ENCODE results near the gene MLYCD. TPM values are rescaled to one million over a fixed set of nuclear protein-coding genes. Genes with fewer than 3 reads are reported as not detected.
A peak's percentile ranks its signal among the peaks of the same experiment; 100 is the strongest.

MLYCD gene
- total and polyA plus RNA-seq, 2 donors (not counting 1 experiment from before 2014, with no cell fraction given) = 2.3 to 17.1 TPM

DNA sequence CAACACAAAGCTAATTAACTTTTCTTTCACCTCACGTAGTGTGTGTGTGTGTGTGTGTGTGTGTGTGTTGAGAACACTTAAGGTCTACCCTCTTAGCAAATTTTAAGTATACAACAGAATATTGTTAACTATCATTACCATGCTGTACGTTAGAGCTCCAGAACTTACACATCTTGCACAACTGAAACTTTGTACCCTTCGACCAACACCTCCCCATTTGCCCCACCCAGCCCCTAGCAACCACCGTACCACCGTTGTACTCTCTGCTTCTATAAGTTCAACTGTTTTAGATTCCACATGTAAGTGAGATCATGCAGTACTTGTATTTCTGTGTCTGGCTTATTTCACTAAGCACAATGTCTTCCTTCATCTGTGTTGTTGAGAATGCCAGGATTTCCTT, 28.1 kb upstream of the MLYCD start:
- ATAC-seq (ENCODE audit: low read depth) = no peak
- no peak overlapping the region for H3K9ac ChIP-seq (ENCODE audit: low read length)
- CTCF ChIA-PET = no interaction called here
- H4K20me1 ChIP-seq (ENCODE audit: control insufficient read depth, insufficient read depth, low read length, poor library complexity, severe bottlenecking) = no peaks in the 10 kb centered on the region
- H2AFZ ChIP-seq (ENCODE audit: insufficient read depth, low read depth, low read length, poor library complexity, severe bottlenecking) = no peak overlapping the region
- no peak overlapping the region for H3K4me3 ChIP-seq (ENCODE audit: control extremely low read depth in 1 of 5, extremely low read depth in 1 of 5, insufficient read depth in 1 of 5, low read depth in 2 of 5, low read length in 4 of 5)
- TF ChIP-seq, protein P1, sequence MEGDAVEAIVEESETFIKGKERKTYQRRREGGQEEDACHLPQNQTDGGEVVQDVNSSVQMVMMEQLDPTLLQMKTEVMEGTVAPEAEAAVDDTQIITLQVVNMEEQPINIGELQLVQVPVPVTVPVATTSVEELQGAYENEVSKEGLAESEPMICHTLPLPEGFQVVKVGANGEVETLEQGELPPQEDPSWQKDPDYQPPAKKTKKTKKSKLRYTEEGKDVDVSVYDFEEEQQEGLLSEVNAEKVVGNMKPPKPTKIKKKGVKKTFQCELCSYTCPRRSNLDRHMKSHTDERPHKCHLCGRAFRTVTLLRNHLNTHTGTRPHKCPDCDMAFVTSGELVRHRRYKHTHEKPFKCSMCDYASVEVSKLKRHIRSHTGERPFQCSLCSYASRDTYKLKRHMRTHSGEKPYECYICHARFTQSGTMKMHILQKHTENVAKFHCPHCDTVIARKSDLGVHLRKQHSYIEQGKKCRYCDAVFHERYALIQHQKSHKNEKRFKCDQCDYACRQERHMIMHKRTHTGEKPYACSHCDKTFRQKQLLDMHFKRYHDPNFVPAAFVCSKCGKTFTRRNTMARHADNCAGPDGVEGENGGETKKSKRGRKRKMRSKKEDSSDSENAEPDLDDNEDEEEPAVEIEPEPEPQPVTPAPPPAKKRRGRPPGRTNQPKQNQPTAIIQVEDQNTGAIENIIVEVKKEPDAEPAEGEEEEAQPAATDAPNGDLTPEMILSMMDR (IDR thresholded peaks at IDR 0.05) = no peak
- no peak for TF ChIP-seq EZH2 (IDR thresholded peaks at IDR 0.05; ENCODE audit: borderline replicate concordance, insufficient read depth, low read depth, low read length, poor library complexity, severe bottlenecking)
- H3K4me1 Mint-ChIP-seq = no peaks in the 10 kb centered on the region
- H3K79me2 ChIP-seq (ENCODE audit: control insufficient read depth, insufficient read depth, low read length) = no peaks in the 10 kb centered on the region
- no peak for DNase-seq
- H3K27me3 ChIP-seq (replicated peaks in 1 of 4; ENCODE audit: control extremely low read depth in 1 of 4, control insufficient read depth in 3 of 4, insufficient read depth in 4 of 4, low read length in 3 of 4) = peaks cover 0 to 7% (median under 1%) of the 10 kb centered on the region in 4 experiments
- no CpG with 5 or more reads among the region's 5 CpGs for WGBS (ENCODE audit: insufficient coverage)
- POLR2A ChIA-PET = no interaction called here
- no peak overlapping the region for H3K27ac Mint-ChIP-seq
- H3K9me3 ChIP-seq (ENCODE audit: control extremely low read depth in 1 of 3, control insufficient read depth in 2 of 3, insufficient read depth in 1 of 3, low read length in 2 of 3) = no peaks in the 10 kb centered on the region
- no peaks in the 10 kb centered on the region for H3K36me3 ChIP-seq (replicated peaks in 1 of 2; ENCODE audit: control extremely low read depth in 1 of 2, control insufficient read depth in 1 of 2, extremely low read depth in 1 of 2, insufficient read depth in 2 of 2, low read length in 1 of 2)
- H3K4me3 Mint-ChIP-seq = no peak overlapping the region
- H3K27ac ChIP-seq (ENCODE audit: low read length in 2 of 2) = no peak overlapping the region
- peaks cover 55% of the 10 kb centered on the region for H3K27me3 Mint-ChIP-seq
- H3K9me3 Mint-ChIP-seq (ENCODE audit: insufficient read depth) = no peaks in the 10 kb centered on the region
- H3K4me2 ChIP-seq (replicated peaks; ENCODE audit: low read depth, low read length, poor library complexity, severe bottlenecking) = no peak overlapping the region
- intact Hi-C loops (cut with micrococcal nuclease) = no loop called here
- H3K4me1 ChIP-seq (ENCODE audit: control insufficient read depth in 2 of 2, insufficient read depth in 2 of 2, low read length in 2 of 2) = no peaks in the 10 kb centered on the region

DNA sequence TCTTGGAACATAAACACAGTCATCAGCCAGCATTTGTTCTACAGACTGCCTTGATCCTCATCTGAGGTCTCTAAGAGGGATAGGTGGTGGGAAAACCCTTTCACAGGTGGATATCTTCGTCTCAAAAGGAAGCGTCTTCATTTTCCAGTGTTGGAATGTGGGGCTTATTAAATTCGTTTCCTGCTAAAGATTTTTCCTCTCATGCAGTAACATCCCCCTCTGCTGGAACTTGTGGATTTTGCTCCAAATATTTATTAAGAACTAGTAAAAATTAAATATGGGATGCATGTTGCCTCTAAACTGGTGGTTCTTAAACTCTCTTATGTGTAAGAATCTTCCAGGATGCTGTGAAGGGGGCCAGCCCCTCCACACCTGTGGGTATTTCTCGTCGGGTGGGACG, 20.1 kb upstream of the MLYCD start:
- no peak for ATAC-seq (ENCODE audit: low read depth)
- no peak overlapping the region for H3K27ac Mint-ChIP-seq

More for the DNA sequence above, 20.1 kb upstream of the MLYCD start:
- Histone ChIP-seq H3K27me3 (replicated peaks in 1 of 4; ENCODE audit: control extremely low read depth in 1 of 4, control insufficient read depth in 3 of 4, insufficient read depth in 4 of 4, low read length in 3 of 4) (peaks cover 0 to 3% (median 0%) of the 10 kb centered on the region in 4 experiments), H3K9ac (ENCODE audit: low read length) (no peak overlapping the region), H3K27ac (ENCODE audit: low read length in 2 of 2) (no peak overlapping the region), H3K4me2 (replicated peaks; ENCODE audit: low read depth, low read length, poor library complexity, severe bottlenecking) (no peak overlapping the region), H3K4me3 (ENCODE audit: control extremely low read depth in 1 of 5, extremely low read depth in 1 of 5, insufficient read depth in 1 of 5, low read depth in 2 of 5, low read length in 4 of 5) (no peak overlapping the region), H4K20me1 (ENCODE audit: control insufficient read depth, insufficient read depth, low read length, poor library complexity, severe bottlenecking) (no peaks in the 10 kb centered on the region), H3K9me3 (ENCODE audit: control extremely low read depth in 1 of 3, control insufficient read depth in 2 of 3, insufficient read depth in 1 of 3, low read length in 2 of 3) (no peaks in the 10 kb centered on the region), H3K36me3 (replicated peaks in 1 of 2; ENCODE audit: control extremely low read depth in 1 of 2, control insufficient read depth in 1 of 2, extremely low read depth in 1 of 2, insufficient read depth in 2 of 2, low read length in 1 of 2) (no peaks in the 10 kb centered on the region), H2AFZ (ENCODE audit: insufficient read depth, low read depth, low read length, poor library complexity, severe bottlenecking) (no peak overlapping the region), H3K4me1 (ENCODE audit: control insufficient read depth in 2 of 2, insufficient read depth in 2 of 2, low read length in 2 of 2) (no peaks in the 10 kb centered on the region), H3K79me2 (ENCODE audit: control insufficient read depth, insufficient read depth, low read length) (no peaks in the 10 kb centered on the region)
- TF ChIP-seq EZH2 (IDR thresholded peaks at IDR 0.05; ENCODE audit: borderline replicate concordance, insufficient read depth, low read depth, low read length, poor library complexity, severe bottlenecking) = no peak
- TF ChIP-seq, protein P1 (IDR thresholded peaks at IDR 0.05) = peak; percentile 52
- intact Hi-C loops (cut with micrococcal nuclease) = loop anchor here (1.0 to 5.0 kb wide), 2 partner anchors 37 to 53 kb away; no protein-coding TSS in a partner anchor
- Mint-ChIP-seq H3K4me1 (no peaks in the 10 kb centered on the region), H3K27me3 (peaks cover 36% of the 10 kb centered on the region), H3K9me3 (ENCODE audit: insufficient read depth) (peaks cover 4% of the 10 kb centered on the region), H3K4me3 (no peak overlapping the region)
- 75% methylated on average over 2 of the region's 6 CpGs for WGBS (ENCODE audit: insufficient coverage)
- ChIA-PET POLR2A (no interaction called here), CTCF (interaction anchor here (3.9 kb wide), 1 partner anchor 52 kb away, joined by 22 read pairs; no protein-coding TSS in a partner anchor)
- DNase-seq = peak; percentile 35

Data from B cell (primary cell).